ENCODE measurements around the gene ADARB2.

- TF ChIP-seq CTCF (IDR thresholded peaks at IDR 0.05; ENCODE audit: low read depth, low read length, missing input control): no peak
- no peak for TF ChIP-seq GABPA (IDR thresholded peaks at IDR 0.05 in 1 of 2, conservative IDR thresholded peaks at IDR 0.05 in 1 of 2)
- no peak for TF ChIP-seq RXRA (IDR thresholded peaks at IDR 0.05)
- no peak for TF ChIP-seq REST (IDR thresholded peaks at IDR 0.05)
- no peak for TF ChIP-seq MAX (IDR thresholded peaks at IDR 0.05)
- TF ChIP-seq EGR1 (IDR thresholded peaks at IDR 0.05; ENCODE audit: low read depth in 2 of 2): no peak
- no peak for TF ChIP-seq RAD21 (IDR thresholded peaks at IDR 0.05)
- no peak for TF ChIP-seq HNF4A (conservative IDR thresholded peaks at IDR 0.05)
- TF ChIP-seq TAF1 (conservative IDR thresholded peaks at IDR 0.05): no peak
These were observed 65.1 kb downstream of the ADARB2 start for GRCh38 chr10:1672001-1672781.
